Activated CD8-positive, alpha-beta T cell treated with anti-CD3 and anti-CD28 coated beads, Interleukin-2, amount 10 ng/mL, durations not matched to agents 7 days and 5 days (primary cell): Measurements from ENCODE around the gene SPTB. TPM values are rescaled to one million over a fixed set of nuclear protein-coding genes. Genes with fewer than 3 reads are reported as not detected.

Source experiments
- ATAC-seq: fragments of 150-1000 bp; cut with Tn5 transposase; one replicate; pipeline ENCODE4 v1.10.0; 2021; ENCODE audit warnings: moderate library complexity
- CTCF ChIA-PET: fragments of 350-600 bp; sonication (Branson Sonifier 250); formaldehyde crosslinking; loops from one replicate; lab custom pipeline; 2021; ENCODE audit warnings: antibody characterized with exemption; lab: Charles Lee
- POLR2A ChIA-PET: fragments of 350-600 bp; sonication (Branson Sonifier 250); formaldehyde crosslinking; loops from one replicate; lab custom pipeline; 2021; ENCODE audit warnings: antibody characterized with exemption; lab: Charles Lee
- DNase-seq: peaks from one replicate; pipeline ENCODE4 v3.0.0-alpha.2; 2020
- H3K27ac Mint-ChIP-seq: one replicate; pipeline ENCODE4 v1.8.0; 2021; ENCODE audit warnings: mild to moderate bottlenecking, mixed read lengths
- H3K27me3 Mint-ChIP-seq: one replicate; pipeline ENCODE4 v1.8.0; 2021; ENCODE audit warnings: low read depth, mixed read lengths
- H3K36me3 Mint-ChIP-seq: one replicate; pipeline ENCODE4 v1.8.0; 2021; ENCODE audit warnings: low read depth, mixed read lengths
- H3K4me1 Mint-ChIP-seq: one replicate; pipeline ENCODE4 v1.8.0; 2021; ENCODE audit warnings: low read depth, mixed read lengths
- H3K4me3 Mint-ChIP-seq: one replicate; pipeline ENCODE4 v1.8.0; 2021; ENCODE audit warnings: mild to moderate bottlenecking, mixed read lengths
- H3K9me3 Mint-ChIP-seq: one replicate; pipeline ENCODE4 v1.8.0; 2022; ENCODE audit warnings: mixed read lengths; ENCODE audit not compliant: insufficient read depth
- total RNA-seq, 2 experiments: library from RNA; stranded (reverse); gene quantifications; one replicate each; pipeline ENCODE4 v1.2.3, GENCODE V29; 2021

Gene SPTB
- total RNA-seq, 2 experiments from 2014 or later = not detected

- Mint-ChIP-seq H3K36me3 (no peaks in the 10 kb centered on the region), H3K4me1 (no peaks in the 10 kb centered on the region), H3K9me3 (no peaks in the 10 kb centered on the region), H3K27me3 (peaks cover 32% of the 10 kb centered on the region), H3K4me3 (no peak overlapping the region), H3K27ac (no peak overlapping the region)
- CTCF ChIA-PET = interaction anchor here (4.4 to 5.0 kb wide), 2 partner anchors 8 to 66 kb away, joined by 57 to 89 read pairs; partner anchors contain the start of gene SPTB
- no peak for ATAC-seq
- POLR2A ChIA-PET = no interaction called here
- DNase-seq = no peak
Observed at GRCh38 chr14:64889352-64889751, 9.6 kb upstream of the SPTB start.

GRCh38 chr14:64885559-64885958, 5.9 kb upstream of the SPTB start:
- no peak overlapping the region for H3K27ac Mint-ChIP-seq
- DNase-seq (no peak), ATAC-seq (no peak)
- no peaks in the 10 kb centered on the region for H3K36me3 Mint-ChIP-seq
- POLR2A ChIA-PET = no interaction called here
- peaks cover 9% of the 10 kb centered on the region for H3K4me1 Mint-ChIP-seq
- CTCF ChIA-PET = interaction anchor here (1.1 kb wide), 1 partner anchor 121 kb away, joined by 3 read pairs; no protein-coding TSS in a partner anchor
- H3K4me3 Mint-ChIP-seq = no peak overlapping the region
- H3K9me3 Mint-ChIP-seq = no peaks in the 10 kb centered on the region
- peaks cover 51% of the 10 kb centered on the region for H3K27me3 Mint-ChIP-seq

GRCh38 chr14:64880221-64881121, 764 bp upstream of the SPTB start:
- DNase-seq (peak; percentile 68), ATAC-seq (peak; percentile 91)
- POLR2A ChIA-PET = interaction anchor here (0.6 to 1.1 kb wide), 2 partner anchors 12 to 226 kb away, joined by 3 to 4 read pairs; no protein-coding TSS in a partner anchor
- Mint-ChIP-seq H3K36me3 (no peaks in the 10 kb centered on the region), H3K4me3 (peak overlapping the region; percentile 75), H3K27ac (no peak overlapping the region), H3K9me3 (no peaks in the 10 kb centered on the region), H3K27me3 (peaks cover 61% of the 10 kb centered on the region), H3K4me1 (peaks cover 11% of the 10 kb centered on the region)
- CTCF ChIA-PET = interaction anchor here (0.8 to 5.1 kb wide), 5 partner anchors 11 to 320 kb away, joined by 3 to 57 read pairs (median 4); no protein-coding TSS in a partner anchor

GRCh38 chr14:64878837-64879634, 671 bp downstream of the SPTB start:
- no peak for ATAC-seq
- Mint-ChIP-seq H3K27ac (no peak overlapping the region), H3K4me1 (peaks cover 11% of the 10 kb centered on the region), H3K4me3 (peak overlapping the region; percentile 50), H3K27me3 (peaks cover 58% of the 10 kb centered on the region), H3K9me3 (no peaks in the 10 kb centered on the region), H3K36me3 (no peaks in the 10 kb centered on the region)
- CTCF ChIA-PET = interaction anchor here (0.8 to 5.1 kb wide), 4 partner anchors 12 to 242 kb away, joined by 3 to 57 read pairs (median 4); no protein-coding TSS in a partner anchor
- POLR2A ChIA-PET = no interaction called here
- DNase-seq = no peak

GRCh38 chr14:64877846-64878245, 1.9 kb downstream of the SPTB start:
- ChIA-PET CTCF (interaction anchor here (0.7 to 1.4 kb wide), 4 partner anchors 14 to 113 kb away, joined by 3 to 8 read pairs (median 3); no protein-coding TSS in a partner anchor), POLR2A (interaction anchor here (1.0 kb wide), 1 partner anchor 57 kb away, joined by 3 read pairs; no protein-coding TSS in a partner anchor)
- no peak overlapping the region for H3K27ac Mint-ChIP-seq
- H3K4me3 Mint-ChIP-seq = no peak overlapping the region
- H3K36me3 Mint-ChIP-seq = no peaks in the 10 kb centered on the region
- no peaks in the 10 kb centered on the region for H3K9me3 Mint-ChIP-seq
- peaks cover 11% of the 10 kb centered on the region for H3K4me1 Mint-ChIP-seq
- ATAC-seq (no peak), DNase-seq (no peak)
- peaks cover 52% of the 10 kb centered on the region for H3K27me3 Mint-ChIP-seq

- peaks cover 52% of the 10 kb centered on the region for H3K27me3 Mint-ChIP-seq
Observed at GRCh38 chr14:64875350-64875749, 4.4 kb downstream of the SPTB start.

GRCh38 chr14:64873506-64874219, 6.0 kb downstream of the SPTB start:
- Mint-ChIP-seq H3K4me3 (no peak overlapping the region), H3K27me3 (peaks cover 53% of the 10 kb centered on the region), H3K27ac (no peak overlapping the region), H3K4me1 (no peaks in the 10 kb centered on the region), H3K9me3 (no peaks in the 10 kb centered on the region), H3K36me3 (no peaks in the 10 kb centered on the region)
- ChIA-PET CTCF (no interaction called here), POLR2A (no interaction called here)
- ATAC-seq (no peak), DNase-seq (no peak)

More at GRCh38 chr14:64875350-64875749, 4.4 kb downstream of the SPTB start:
- Mint-ChIP-seq H3K36me3 (no peaks in the 10 kb centered on the region), H3K4me3 (no peak overlapping the region), H3K4me1 (no peaks in the 10 kb centered on the region), H3K9me3 (no peaks in the 10 kb centered on the region), H3K27ac (no peak overlapping the region)
- no peak for ATAC-seq
- ChIA-PET CTCF (no interaction called here), POLR2A (interaction anchor here (0.6 kb wide), 1 partner anchor 275 kb away, joined by 4 read pairs; no protein-coding TSS in a partner anchor)
- no peak for DNase-seq

GRCh38 chr14:64871344-64871743, 8.4 kb downstream of the SPTB start:
- ATAC-seq = no peak
- H3K36me3 Mint-ChIP-seq = no peaks in the 10 kb centered on the region
- POLR2A ChIA-PET = no interaction called here

GRCh38 chr14:64870160-64870559, 9.5 kb downstream of the SPTB start:
- H3K4me1 Mint-ChIP-seq = no peaks in the 10 kb centered on the region
- H3K4me3 Mint-ChIP-seq = no peak overlapping the region
- CTCF ChIA-PET = interaction anchor here (1.0 to 2.7 kb wide), 2 partner anchors 14 to 22 kb away, joined by 3 to 13 read pairs; no protein-coding TSS in a partner anchor
- peaks cover 40% of the 10 kb centered on the region for H3K27me3 Mint-ChIP-seq
- POLR2A ChIA-PET = no interaction called here
- no peaks in the 10 kb centered on the region for H3K9me3 Mint-ChIP-seq
- DNase-seq (no peak), ATAC-seq (no peak)
- no peak overlapping the region for H3K27ac Mint-ChIP-seq
- no peaks in the 10 kb centered on the region for H3K36me3 Mint-ChIP-seq

More at GRCh38 chr14:64871344-64871743, 8.4 kb downstream of the SPTB start:
- CTCF ChIA-PET = interaction anchor here (1.3 kb wide), 1 partner anchor 20 kb away, joined by 4 read pairs; no protein-coding TSS in a partner anchor
- Mint-ChIP-seq H3K27ac (no peak overlapping the region), H3K27me3 (peaks cover 45% of the 10 kb centered on the region), H3K4me3 (no peak overlapping the region), H3K9me3 (no peaks in the 10 kb centered on the region), H3K4me1 (no peaks in the 10 kb centered on the region)
- DNase-seq = no peak

- ChIA-PET POLR2A (no interaction called here), CTCF (interaction anchor here (0.9 to 2.7 kb wide), 3 partner anchors 23 to 46 kb away, joined by 3 to 13 read pairs (median 3); no protein-coding TSS in a partner anchor)
- H3K9me3 Mint-ChIP-seq = no peaks in the 10 kb centered on the region
- ATAC-seq (no peak), DNase-seq (no peak)
- no peak overlapping the region for H3K27ac Mint-ChIP-seq
- H3K27me3 Mint-ChIP-seq = peaks cover 40% of the 10 kb centered on the region
- no peak overlapping the region for H3K4me3 Mint-ChIP-seq
- no peaks in the 10 kb centered on the region for H3K4me1 Mint-ChIP-seq
- H3K36me3 Mint-ChIP-seq = no peaks in the 10 kb centered on the region
Observed at GRCh38 chr14:64868841-64869240, 10.9 kb downstream of the SPTB start.
